Measurements from ENCODE around the gene GRM8.
"Not testable (repeated sequence)": the region's sequence is repeated elsewhere in the genome, so short reads cannot be mapped to it uniquely, and the experiment has no call there.

DNA sequence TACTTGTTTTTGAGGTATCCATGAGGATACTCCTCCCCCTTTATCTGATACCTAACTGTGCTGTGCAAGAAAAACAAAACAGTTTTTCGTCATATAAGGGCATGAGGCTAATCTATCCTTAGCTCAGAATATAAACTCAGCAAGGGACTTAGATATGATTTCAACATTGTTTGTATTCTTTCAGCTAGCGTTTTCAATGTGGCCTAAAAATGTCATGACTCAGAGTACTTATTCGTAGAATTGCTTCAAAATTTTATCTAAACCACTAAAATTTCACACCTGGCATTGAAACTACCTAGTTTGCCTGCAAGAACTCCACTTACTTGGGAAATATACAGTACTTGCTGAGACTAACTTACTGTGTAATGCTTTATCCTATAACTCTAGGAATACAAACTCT, 376.2 kb downstream of the GRM8 start:
- TF ChIP-seq, protein P1, sequence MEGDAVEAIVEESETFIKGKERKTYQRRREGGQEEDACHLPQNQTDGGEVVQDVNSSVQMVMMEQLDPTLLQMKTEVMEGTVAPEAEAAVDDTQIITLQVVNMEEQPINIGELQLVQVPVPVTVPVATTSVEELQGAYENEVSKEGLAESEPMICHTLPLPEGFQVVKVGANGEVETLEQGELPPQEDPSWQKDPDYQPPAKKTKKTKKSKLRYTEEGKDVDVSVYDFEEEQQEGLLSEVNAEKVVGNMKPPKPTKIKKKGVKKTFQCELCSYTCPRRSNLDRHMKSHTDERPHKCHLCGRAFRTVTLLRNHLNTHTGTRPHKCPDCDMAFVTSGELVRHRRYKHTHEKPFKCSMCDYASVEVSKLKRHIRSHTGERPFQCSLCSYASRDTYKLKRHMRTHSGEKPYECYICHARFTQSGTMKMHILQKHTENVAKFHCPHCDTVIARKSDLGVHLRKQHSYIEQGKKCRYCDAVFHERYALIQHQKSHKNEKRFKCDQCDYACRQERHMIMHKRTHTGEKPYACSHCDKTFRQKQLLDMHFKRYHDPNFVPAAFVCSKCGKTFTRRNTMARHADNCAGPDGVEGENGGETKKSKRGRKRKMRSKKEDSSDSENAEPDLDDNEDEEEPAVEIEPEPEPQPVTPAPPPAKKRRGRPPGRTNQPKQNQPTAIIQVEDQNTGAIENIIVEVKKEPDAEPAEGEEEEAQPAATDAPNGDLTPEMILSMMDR (IDR thresholded peaks at IDR 0.05) = not testable (repeated sequence)
- not testable (repeated sequence) for TF ChIP-seq POLR2A (IDR thresholded peaks at IDR 0.05)
